ENCODE data around the gene MARF1.
"Not testable (repeated sequence)": the region's sequence is repeated elsewhere in the genome, so short reads cannot be mapped to it uniquely, and the experiment has no call there.

Gene MARF1

GRCh38 chr16:15650698-15651171 is 7.8 kb upstream of the MARF1 start:
- DNase-seq = no peak

- peak; percentile 13 for DNase-seq
These were observed 7.2 kb upstream of the MARF1 start, which contains the start of gene NDE1 for GRCh38 chr16:15650019-15650697. TSS of gene NDE1 (plus strand) at chr16:15650245. CDS start at chr16:15664779, 14,534 bp downstream.

- DNase-seq = no peak
These were observed 6.7 kb upstream of the MARF1 start for GRCh38 chr16:15649727-15650018.

DNA sequence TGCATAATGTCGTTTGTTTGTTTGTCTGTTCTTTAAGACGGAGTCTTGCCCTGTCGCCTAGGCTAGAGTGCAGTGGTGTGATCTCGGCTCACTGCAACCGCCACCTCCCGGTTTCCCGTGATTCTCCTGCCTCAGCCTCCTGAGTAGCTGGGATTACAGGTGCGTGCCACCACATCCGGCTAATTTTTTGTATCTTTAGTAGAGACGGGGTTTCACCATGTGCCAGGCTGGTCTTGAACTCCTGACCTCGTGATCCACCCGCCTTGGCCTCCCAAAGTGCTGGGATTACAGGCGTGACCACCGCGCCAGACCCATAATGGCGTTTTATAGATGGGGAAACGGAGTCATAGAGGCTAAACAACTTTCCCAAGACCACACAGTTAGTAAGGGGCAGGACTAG is 6.4 kb upstream of the MARF1 start:
- not testable (repeated sequence) for DNase-seq

DNA sequence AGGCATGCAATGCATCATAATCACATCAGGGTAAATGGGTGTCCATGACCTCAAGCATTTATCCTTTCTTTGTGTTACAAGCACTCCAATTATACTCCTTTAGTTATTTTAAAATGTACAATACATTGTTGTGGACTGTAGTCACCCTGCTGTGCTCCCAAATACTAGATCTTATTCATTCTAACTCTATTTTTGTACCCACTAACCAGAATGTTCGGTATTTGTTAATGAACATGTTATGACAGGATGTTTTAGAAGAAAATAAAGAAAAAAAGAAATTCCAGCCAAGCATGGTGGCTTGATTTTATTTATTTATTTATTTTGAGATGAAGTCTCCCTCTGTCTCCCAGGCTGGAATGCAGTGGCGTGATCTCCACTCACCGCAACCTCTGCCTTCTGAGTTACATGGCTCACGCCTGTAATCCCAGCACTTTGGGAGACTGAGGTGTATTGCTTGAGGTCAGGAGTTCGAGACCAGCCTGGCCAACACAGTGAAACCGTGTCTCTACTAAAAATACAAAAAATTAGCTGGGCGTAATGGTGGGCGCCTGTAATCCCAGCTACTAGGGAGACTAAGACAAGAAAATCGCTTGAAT is 5.3 kb upstream of the MARF1 start:
- DNase-seq = no peak

- no peak for DNase-seq
These were observed 4.5 kb upstream of the MARF1 start for GRCh38 chr16:15647294-15648014.

DNA sequence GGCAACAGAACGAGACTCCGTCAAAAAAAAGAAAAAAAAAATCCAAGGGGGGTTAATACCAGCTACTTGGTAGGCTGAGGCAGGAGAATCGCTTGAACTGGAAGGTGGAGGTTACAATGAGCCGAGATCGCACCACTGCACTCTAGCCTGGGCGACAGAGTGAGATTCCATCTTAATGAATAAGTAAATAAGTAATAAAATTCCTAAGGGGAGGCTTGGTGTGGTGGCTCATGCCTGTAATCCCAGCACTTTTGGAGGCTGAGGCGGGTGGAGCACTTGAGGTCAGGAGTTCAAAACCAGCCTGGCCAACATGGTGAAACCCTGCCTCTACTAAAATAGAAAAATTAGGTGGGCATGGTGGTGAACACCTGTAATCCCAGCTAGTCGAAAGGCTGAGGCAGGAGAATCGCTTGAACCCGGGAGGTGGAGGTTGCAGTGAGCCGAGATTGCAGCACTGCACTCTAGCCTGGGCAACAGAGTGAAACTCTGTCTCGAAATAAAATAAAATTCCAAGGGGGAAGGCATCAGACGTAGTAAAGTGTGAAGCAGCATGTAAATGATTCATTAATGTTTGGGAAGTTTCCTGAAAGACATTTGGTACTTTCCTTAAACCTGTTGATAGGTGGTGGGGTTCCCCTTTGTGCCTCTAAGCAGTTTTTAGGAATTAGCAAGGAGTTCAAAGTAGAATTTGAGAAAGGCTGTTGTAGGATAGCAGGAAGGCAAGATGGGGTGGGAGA is 3.8 kb upstream of the MARF1 start:
- DNase-seq = not testable (repeated sequence)

DNA sequence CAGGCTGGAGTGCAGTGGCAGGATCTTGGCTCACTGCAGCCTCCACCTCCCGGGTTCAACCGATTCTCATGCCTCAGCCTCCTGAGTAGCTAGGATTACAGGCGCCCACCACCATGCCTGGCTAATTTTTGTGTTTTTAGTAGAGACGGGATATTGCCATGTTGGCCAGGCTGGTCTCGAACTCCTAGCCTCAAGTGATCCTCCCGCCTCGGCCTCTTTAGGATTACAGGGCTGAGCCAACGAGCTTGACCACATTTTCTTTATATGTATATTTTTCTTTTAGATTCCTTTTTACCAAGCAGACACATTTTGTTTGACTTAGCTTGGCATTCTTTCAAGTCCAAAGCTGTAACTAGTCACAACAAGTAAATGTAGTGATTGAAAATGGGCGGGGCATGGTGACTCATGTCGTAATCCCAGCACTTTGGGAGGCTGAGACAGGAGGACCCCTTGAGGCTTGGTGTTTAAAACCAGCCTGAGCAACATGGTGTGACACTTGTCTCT is 2.1 kb upstream of the MARF1 start:
- not testable (repeated sequence) for DNase-seq

DNA sequence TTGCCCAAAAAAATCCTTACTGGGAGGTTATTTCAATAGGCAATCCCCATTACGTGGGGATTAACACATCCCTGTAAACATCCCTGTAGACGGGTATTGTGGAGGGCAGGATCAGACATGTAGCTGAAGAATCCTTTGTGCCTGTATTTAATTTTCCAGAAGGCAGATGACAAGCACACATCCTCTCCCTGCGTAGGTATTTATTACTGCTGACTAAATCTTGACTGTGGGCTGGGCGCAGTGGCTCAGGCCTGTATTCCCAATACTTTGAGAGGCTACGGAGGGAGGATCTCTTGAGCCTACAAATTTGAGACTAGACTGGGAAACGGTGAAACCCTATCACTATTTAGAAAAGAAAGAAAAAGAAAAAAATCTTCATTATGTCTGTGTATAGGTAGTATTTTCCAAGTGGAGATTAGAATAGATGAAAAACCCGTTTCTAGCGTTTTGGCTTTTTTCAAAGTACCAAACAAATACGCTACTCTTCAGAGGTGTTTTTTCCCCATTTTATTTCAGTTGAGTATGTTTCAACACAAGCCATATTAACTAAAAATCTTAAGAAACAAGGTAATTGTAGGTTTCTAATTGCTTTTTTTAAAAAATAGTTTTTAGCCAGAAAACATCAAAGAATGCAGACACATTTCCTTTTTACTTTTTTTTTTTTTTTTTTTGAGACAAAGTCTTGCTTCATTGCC is 1.5 kb upstream of the MARF1 start:
- peak; percentile 54 for DNase-seq

DNA sequence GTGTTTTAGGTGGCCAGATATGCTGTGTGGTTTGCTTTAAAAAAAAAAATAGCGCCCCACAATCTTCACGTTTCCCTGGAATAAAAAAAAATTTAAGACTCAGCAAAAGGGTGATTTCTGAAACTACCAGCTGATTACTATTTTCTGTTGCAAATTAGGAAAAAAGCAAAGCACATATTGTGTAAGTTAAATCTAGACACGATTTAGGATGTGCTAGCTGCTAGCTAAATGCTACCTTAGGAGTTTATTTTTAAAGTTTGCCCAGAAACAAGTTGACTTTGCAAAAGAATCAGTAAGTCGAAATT is 944 bp upstream of the MARF1 start:
- DNase-seq = no peak

DNA sequence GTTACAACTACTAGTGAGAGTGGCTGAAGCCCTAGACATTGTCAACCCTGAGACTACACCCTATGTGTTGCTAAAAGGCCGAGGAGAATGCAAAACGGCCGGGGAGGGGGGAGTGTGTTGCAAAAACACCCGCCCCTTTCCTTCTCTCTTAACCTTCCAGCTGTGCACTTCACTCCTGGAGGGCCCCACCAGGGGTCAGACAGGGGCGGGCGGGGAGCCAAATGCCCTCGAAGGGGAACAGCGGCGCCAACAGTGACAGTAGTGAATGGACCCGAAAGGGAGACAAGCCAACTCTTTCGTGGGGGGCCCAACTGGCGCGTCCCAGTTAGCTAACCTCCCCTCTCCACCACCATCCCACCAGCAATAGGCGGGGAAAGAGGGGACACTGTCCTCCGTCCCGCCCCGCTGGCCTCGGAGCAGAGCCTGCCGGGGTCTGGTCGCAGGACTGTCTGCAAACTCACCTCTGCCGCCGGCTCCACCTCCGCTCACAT is 352 bp downstream of the MARF1 start:
- no peak for DNase-seq

GRCh38 chr16:15641753-15642556 is 999 bp downstream of the MARF1 start:
- no peak for DNase-seq

DNA sequence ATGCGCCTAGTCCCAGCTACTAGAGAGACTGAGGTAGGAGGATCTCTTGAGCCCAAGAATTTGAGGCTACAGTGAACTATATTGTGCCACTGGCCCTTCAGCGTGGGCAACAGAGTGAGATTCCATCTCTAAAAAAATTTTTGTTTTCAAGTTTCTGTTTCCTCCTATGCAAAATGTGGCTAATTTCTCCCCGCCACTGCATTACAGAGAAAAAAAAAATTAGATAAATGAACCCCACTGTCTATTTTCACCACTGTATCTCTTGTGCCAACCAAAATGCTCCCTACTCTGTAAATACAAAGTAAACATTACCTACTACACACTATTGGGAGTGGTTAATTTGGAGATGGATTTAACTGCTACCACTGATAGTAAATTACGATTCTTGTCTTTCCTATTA is 2.0 kb downstream of the MARF1 start:
- no peak for DNase-seq

- no peak for DNase-seq
These were observed 3.8 kb downstream of the MARF1 start for GRCh38 chr16:15639061-15639568.

GRCh38 chr16:15636392-15636873 is 6.5 kb downstream of the MARF1 start:
- DNase-seq = no peak

- DNase-seq = no peak
These were observed 7.0 kb downstream of the MARF1 start for GRCh38 chr16:15635926-15636325.

GRCh38 chr16:15631730-15632409 is 11.1 kb downstream of the MARF1 start:
- no peak for DNase-seq

DNA sequence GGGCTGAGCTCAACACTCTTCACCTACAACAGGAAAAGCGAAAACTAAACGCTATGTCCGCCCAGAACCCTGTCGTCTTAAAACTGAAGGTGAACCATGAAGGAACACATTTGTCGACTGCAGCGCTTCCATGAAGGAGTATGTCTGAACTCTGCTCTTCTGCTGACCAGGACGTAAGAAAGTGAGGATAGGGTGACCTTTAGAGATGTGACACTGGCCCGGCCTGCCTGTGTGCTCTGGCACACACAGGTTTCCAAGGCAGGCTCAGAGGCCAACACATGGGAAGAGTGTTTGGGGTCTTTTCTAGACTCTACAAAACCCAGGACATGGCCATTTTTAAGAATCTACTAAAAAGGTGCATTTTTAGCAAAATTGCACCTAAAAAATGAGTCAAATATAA is 21.1 kb downstream of the MARF1 start:
- no peak for DNase-seq

DNA sequence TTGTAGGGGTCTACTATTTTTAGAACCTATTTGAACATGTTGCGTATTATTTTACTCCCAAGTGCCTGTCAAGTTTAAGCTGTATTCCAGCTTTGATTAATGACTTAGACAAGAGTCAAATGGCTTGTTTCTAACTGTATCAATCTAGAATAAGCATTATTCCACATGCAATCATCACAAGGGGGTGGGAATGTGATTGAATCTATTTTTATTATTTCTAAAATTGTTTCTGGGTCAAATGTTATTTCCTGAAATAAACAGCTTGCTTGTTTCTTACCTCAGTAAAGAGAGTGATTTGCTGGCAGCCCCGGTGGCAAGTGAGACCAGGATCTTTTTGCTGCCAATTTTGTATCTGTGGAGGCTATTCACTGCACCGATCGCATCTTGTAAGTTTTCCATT is 21.5 kb downstream of the MARF1 start:
- DNase-seq = no peak

DNA sequence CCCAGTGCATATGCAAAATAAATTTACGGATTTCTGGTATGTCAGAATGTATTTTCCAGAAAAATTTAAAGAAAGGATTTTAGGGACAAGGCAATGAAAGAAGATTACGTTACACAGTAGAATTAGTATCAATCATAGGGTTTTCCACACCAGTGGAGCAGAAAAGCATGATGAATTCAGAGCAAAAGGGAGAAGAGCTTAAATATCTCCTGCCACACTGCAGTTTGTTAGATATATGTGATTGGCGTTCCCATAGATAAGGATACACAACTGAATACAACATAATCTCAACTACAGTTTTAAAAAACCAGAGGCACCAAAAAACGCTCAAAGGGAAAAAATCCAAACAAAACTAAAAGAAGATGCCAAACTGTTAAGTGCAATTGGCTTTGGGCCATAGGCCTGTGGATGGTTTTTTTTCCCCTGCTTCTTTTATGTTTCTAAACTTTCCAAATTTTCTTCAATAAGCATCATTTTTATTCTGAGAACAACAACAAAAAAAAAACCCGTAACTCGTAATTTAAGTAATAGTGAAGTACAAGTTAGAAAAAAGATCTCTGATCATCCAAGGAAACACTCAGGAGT is 22.3 kb downstream of the MARF1 start:
- no peak for DNase-seq

Data from NCI-H1436 treated with DMSO at 0.1 percent for 48 hours (cell line).